Adipocyte (in vitro differentiated cells): ENCODE measurements around the gene NFKB2.
A peak's percentile ranks its signal among the peaks of the same experiment; 100 is the strongest.

Experiments used
- DNase-seq: peaks from one replicate; pipeline ENCODE4 v3.0.0-alpha.2; 2015; ENCODE audit warnings: low read depth
- H3K27me3 ChIP-seq: replicated peaks from 2 replicates; pipeline ENCODE4 v1.7.0; 2013; ENCODE audit warnings: mild to moderate bottlenecking, low read length, moderate library complexity; ENCODE audit not compliant: control insufficient read depth, insufficient read depth
- H3K36me3 ChIP-seq: 2 replicates; pipeline ENCODE4 v1.7.0; 2013; ENCODE audit warnings: low read length, mild to moderate bottlenecking, moderate library complexity; ENCODE audit not compliant: control insufficient read depth, insufficient read depth, severe bottlenecking
- H3K4me1 ChIP-seq: 2 replicates; pipeline ENCODE4 v1.7.0; 2013; ENCODE audit warnings: mild to moderate bottlenecking, low read length, moderate library complexity; ENCODE audit not compliant: control insufficient read depth, insufficient read depth
- H3K4me3 ChIP-seq: 2 replicates; pipeline ENCODE4 v1.7.0; 2013; ENCODE audit warnings: mild to moderate bottlenecking, low read length, moderate library complexity
- H3K9ac ChIP-seq: 2 replicates; pipeline ENCODE4 v1.7.0; 2013; ENCODE audit warnings: mild to moderate bottlenecking, low read length, moderate library complexity
- H3K9me3 ChIP-seq: 2 replicates; pipeline ENCODE4 v1.7.0; 2013; ENCODE audit warnings: mild to moderate bottlenecking, low read length, moderate library complexity; ENCODE audit not compliant: control insufficient read depth

The NFKB2 gene

DNA sequence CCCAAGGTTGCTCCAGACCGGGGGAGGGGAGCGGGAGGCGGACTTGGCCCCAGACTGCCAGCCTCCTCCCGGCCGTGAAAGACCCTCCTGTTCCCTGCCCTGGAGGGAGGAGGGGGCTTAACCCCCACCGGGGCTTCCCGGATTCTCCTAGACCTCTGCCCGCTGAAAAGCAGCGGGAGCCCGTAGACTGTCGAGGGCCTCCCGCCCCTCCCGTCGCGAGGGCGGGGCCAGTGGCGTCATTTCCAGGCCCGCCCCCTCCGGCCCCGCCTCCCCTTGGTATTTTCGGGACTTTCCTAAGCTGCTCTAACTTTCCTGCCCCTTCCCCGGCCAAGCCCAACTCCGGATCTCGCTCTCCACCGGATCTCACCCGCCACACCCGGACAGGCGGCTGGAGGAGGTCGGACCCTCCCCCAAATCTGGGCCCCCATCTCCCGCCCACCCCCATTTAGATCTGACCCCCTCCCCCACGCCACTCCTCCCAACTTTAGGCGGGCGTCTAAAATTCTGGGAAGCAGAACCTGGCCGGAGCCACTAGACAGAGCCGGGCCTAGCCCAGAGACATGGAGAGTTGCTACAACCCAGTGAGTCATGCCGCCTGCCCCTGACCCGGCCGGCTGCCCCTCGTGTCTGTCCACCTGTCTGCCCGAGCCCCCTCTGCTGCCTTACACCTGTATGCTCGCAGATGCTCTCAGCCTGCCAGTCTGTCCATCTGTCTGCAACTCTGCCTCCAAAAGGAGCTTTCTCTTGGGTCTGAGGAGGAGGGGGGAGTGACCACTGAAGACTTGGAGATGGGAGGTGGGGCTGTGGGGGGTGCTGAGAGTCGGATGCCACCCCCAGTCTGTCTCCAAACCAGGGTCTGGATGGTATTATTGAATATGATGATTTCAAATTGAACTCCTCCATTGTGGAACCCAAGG lies at the start of gene NFKB2:
TSS of gene NFKB2 (plus strand) at position 306 of the 917 bp plus-strand sequence. CDS start at position 561, 255 bp downstream.
- peaks cover 29% of the 10 kb centered on the region for H3K4me1 ChIP-seq
- no peaks in the 10 kb centered on the region for H3K27me3 ChIP-seq
- peak within 1 kb of the TSS; percentile 91 for H3K4me3 ChIP-seq
- no peaks in the 10 kb centered on the region for H3K9me3 ChIP-seq
- peaks cover 9% of the 10 kb centered on the region for H3K36me3 ChIP-seq
- peak; percentile 97 for DNase-seq
- H3K9ac ChIP-seq, result peak within 1 kb of the TSS; percentile 87

- Histone ChIP-seq H3K4me1 (peaks cover 16% of the 10 kb centered on the region), H3K9me3 (no peaks in the 10 kb centered on the region), H3K9ac (no peak overlapping the region), H3K36me3 (peaks cover 35% of the 10 kb centered on the region), H3K27me3 (no peaks in the 10 kb centered on the region), H3K4me3 (no peak overlapping the region)
- DNase-seq, result peak; percentile 47
These were observed 48.2 kb upstream of the NFKB2 start for GRCh38 chr10:102347236-102347828.

- DNase-seq, result peak; percentile 86
- no peak overlapping the region for H3K9ac ChIP-seq
- H3K9me3 ChIP-seq, result no peaks in the 10 kb centered on the region
- no peaks in the 10 kb centered on the region for H3K4me1 ChIP-seq
- H3K4me3 ChIP-seq, result no peak overlapping the region
- peaks cover 53% of the 10 kb centered on the region for H3K36me3 ChIP-seq
- H3K27me3 ChIP-seq, result no peaks in the 10 kb centered on the region
These were observed 43.3 kb upstream of the NFKB2 start for GRCh38 chr10:102352066-102352715.

- Histone ChIP-seq H3K27me3 (no peaks in the 10 kb centered on the region), H3K4me1 (no peaks in the 10 kb centered on the region), H3K36me3 (peaks cover 74% of the 10 kb centered on the region), H3K9me3 (no peaks in the 10 kb centered on the region), H3K4me3 (no peak overlapping the region), H3K9ac (no peak overlapping the region)
- DNase-seq, result no peak
These were observed 41.1 kb upstream of the NFKB2 start for GRCh38 chr10:102354451-102354850.

GRCh38 chr10:102358712-102359382 lies 36.7 kb upstream of the NFKB2 start:
- H3K4me1 ChIP-seq, result no peaks in the 10 kb centered on the region
- no peak overlapping the region for H3K9ac ChIP-seq
- H3K4me3 ChIP-seq, result no peak overlapping the region
- no peak for DNase-seq
- H3K36me3 ChIP-seq, result peaks cover 86% of the 10 kb centered on the region
- no peaks in the 10 kb centered on the region for H3K27me3 ChIP-seq
- no peaks in the 10 kb centered on the region for H3K9me3 ChIP-seq

- DNase-seq, result peak; percentile 11
- Histone ChIP-seq H3K9ac (no peak overlapping the region), H3K27me3 (no peaks in the 10 kb centered on the region), H3K36me3 (peaks cover 92% of the 10 kb centered on the region), H3K4me1 (no peaks in the 10 kb centered on the region), H3K4me3 (no peak overlapping the region), H3K9me3 (no peaks in the 10 kb centered on the region)
These were observed 28.1 kb upstream of the NFKB2 start for GRCh38 chr10:102367441-102367840.

DNA sequence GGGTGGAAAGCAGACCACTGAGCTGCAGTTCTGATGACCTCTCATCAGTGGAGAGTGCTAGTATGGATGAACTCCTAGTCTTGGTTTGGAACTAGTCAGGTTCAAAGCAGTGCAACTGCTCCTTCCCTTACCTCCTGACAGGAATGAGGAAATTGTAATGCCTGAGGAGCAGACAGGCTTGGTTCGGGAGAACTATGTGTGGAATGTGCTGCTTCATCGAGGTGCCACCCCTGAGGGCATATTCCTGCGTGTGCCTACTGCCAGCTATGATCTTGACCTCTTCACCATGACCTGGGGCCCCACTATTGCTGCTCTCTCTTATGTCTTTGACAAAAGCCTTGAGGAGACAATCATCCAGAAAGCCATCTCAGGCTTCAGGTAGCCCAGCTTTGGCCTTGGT lies 27.4 kb upstream of the NFKB2 start:
- no peaks in the 10 kb centered on the region for H3K27me3 ChIP-seq
- no peaks in the 10 kb centered on the region for H3K9me3 ChIP-seq
- H3K4me3 ChIP-seq, result no peak overlapping the region
- H3K9ac ChIP-seq, result no peak overlapping the region
- H3K4me1 ChIP-seq, result no peaks in the 10 kb centered on the region
- peaks cover 92% of the 10 kb centered on the region for H3K36me3 ChIP-seq
- no peak for DNase-seq

- no peak for DNase-seq
- no peaks in the 10 kb centered on the region for H3K9me3 ChIP-seq
- no peak overlapping the region for H3K9ac ChIP-seq
- peaks cover 96% of the 10 kb centered on the region for H3K36me3 ChIP-seq
- H3K4me1 ChIP-seq, result no peaks in the 10 kb centered on the region
- H3K4me3 ChIP-seq, result no peak overlapping the region
- H3K27me3 ChIP-seq, result no peaks in the 10 kb centered on the region
These were observed 24.2 kb upstream of the NFKB2 start for GRCh38 chr10:102371295-102371694.

DNA sequence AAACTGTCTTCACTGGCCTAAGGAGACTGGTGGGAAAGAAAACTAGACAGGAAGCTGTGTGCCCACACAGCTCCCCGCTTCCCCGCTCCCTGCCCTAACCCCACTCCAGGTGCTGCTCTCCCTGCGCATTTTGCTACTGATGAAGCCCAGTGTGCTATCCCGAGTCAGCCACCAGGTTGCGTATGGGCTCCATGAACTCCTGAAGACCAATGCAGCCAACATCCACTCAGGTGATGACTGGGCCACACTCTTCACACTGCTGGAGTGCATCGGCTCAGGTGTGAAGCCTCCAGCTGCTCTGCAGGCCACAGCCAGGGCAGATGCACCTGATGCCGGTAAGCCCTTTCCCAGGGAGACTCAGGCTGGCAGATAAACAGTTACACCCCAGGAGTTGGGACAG lies 20.3 kb upstream of the NFKB2 start:
- no peak overlapping the region for H3K4me3 ChIP-seq
- H3K36me3 ChIP-seq, result peaks cover 90% of the 10 kb centered on the region
- DNase-seq, result no peak

GRCh38 chr10:102375867-102376266 lies 19.6 kb upstream of the NFKB2 start:
- Histone ChIP-seq H3K4me3 (no peak overlapping the region), H3K9ac (no peak overlapping the region), H3K27me3 (no peaks in the 10 kb centered on the region), H3K9me3 (no peaks in the 10 kb centered on the region), H3K4me1 (no peaks in the 10 kb centered on the region), H3K36me3 (peaks cover 90% of the 10 kb centered on the region)
- DNase-seq, result no peak

More for the DNA sequence above, 20.3 kb upstream of the NFKB2 start:
- H3K9ac ChIP-seq, result no peak overlapping the region
- H3K4me1 ChIP-seq, result no peaks in the 10 kb centered on the region
- no peaks in the 10 kb centered on the region for H3K9me3 ChIP-seq
- H3K27me3 ChIP-seq, result no peaks in the 10 kb centered on the region

DNA sequence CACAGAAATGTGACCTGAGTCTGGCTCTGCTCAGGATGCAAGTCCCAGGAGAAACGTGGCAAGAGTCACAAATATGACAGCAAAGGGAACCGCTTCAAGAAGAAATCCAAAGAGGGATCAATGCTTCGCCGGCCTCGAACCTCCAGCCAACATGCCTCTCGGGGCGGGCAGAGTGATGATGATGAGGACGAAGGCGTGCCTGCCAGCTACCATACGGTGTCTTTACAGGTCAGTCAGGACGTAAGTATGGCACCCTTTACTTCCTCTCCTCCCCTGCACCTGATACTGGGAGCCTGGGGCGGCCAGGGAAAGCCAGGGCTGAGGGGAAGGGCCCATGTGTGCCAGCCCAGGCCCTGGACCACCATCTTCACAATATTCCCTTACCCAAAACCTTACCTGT lies 18.6 kb upstream of the NFKB2 start:
- no peaks in the 10 kb centered on the region for H3K9me3 ChIP-seq
- no peak overlapping the region for H3K9ac ChIP-seq
- H3K27me3 ChIP-seq, result no peaks in the 10 kb centered on the region
- no peaks in the 10 kb centered on the region for H3K4me1 ChIP-seq
- peaks cover 92% of the 10 kb centered on the region for H3K36me3 ChIP-seq
- no peak for DNase-seq
- no peak overlapping the region for H3K4me3 ChIP-seq
